ENCODE measurements around the gene OR10K2.

OR10K2 gene

GRCh38 chr1:158425027-158425426 lies 1.0 kb downstream of the OR10K2 start:
- TF ChIP-seq, protein P1, sequence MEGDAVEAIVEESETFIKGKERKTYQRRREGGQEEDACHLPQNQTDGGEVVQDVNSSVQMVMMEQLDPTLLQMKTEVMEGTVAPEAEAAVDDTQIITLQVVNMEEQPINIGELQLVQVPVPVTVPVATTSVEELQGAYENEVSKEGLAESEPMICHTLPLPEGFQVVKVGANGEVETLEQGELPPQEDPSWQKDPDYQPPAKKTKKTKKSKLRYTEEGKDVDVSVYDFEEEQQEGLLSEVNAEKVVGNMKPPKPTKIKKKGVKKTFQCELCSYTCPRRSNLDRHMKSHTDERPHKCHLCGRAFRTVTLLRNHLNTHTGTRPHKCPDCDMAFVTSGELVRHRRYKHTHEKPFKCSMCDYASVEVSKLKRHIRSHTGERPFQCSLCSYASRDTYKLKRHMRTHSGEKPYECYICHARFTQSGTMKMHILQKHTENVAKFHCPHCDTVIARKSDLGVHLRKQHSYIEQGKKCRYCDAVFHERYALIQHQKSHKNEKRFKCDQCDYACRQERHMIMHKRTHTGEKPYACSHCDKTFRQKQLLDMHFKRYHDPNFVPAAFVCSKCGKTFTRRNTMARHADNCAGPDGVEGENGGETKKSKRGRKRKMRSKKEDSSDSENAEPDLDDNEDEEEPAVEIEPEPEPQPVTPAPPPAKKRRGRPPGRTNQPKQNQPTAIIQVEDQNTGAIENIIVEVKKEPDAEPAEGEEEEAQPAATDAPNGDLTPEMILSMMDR (IDR thresholded peaks at IDR 0.05) = no peak

- TF ChIP-seq, protein P1 (IDR thresholded peaks at IDR 0.05) = no peak
These were observed 3.8 kb downstream of the OR10K2 start for GRCh38 chr1:158422212-158422611.

- TF ChIP-seq, protein P1 (IDR thresholded peaks at IDR 0.05) = no peak
These were observed 8.5 kb downstream of the OR10K2 start for GRCh38 chr1:158417586-158417985.

GRCh38 chr1:158414651-158415345 lies 11.2 kb downstream of the OR10K2 start:
- TF ChIP-seq, protein P1 (IDR thresholded peaks at IDR 0.05) = no peak

DNA sequence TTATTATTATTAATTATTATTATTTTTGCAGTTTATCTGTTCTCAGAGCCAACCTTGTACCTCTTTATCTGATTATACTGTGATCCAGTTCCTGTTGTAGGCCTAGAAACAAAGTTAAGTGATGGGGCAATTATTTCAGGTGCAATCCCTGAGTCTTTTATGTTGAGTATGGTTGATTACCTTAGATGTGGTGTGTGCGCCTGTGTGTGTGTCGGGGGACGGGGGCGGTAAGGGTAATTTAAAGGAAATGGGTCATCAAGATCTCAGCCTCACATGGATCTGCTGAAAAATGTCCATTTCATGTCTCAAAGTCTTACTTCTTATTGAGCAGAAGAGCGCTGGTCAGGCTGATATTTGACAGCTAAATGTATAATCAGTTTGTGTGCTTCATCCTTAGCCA lies 18.9 kb downstream of the OR10K2 start:
- TF ChIP-seq, protein P1 (IDR thresholded peaks at IDR 0.05) = no peak

- TF ChIP-seq, protein P1 (IDR thresholded peaks at IDR 0.05) = no peak
These were observed 25.2 kb downstream of the OR10K2 start for GRCh38 chr1:158400871-158401270.

- TF ChIP-seq, protein P1 (IDR thresholded peaks at IDR 0.05) = no peak
These were observed 27.1 kb downstream of the OR10K2 start, which contains the start of gene OR10T2 for GRCh38 chr1:158398818-158399514. Gene OR10T2 (minus strand): TSS chr1:158399466. CDS start chr1:158399466, 0 bp downstream.

Data from LNCAP (cell line).